Endothelial cell of umbilical vein (primary cell): Measurements from ENCODE around the gene KMT2C. TPM values are rescaled to one million over a fixed set of nuclear protein-coding genes. Genes with fewer than 3 reads are reported as not detected.
"Not testable (repeated sequence)": the region's sequence is repeated elsewhere in the genome, so short reads cannot be mapped to it uniquely, and the experiment has no call there.

Experiments used
- BruUV-seq: library from RNA; stranded (reverse); fragments of 400-500 nt; replicated peaks from 2 replicates; lab custom pipeline; 2021; lab: Mats Ljungman, UMichigan
- CTCF ChIA-PET: fragments of 300-600, 350-600 bp; sonication (Branson Sonifier 250); formaldehyde crosslinking; loops from one replicate; lab custom pipeline; 2021; ENCODE audit warnings: antibody characterized with exemption, inconsistent platforms; lab: Charles Lee
- POLR2A ChIA-PET: fragments of 300-600, 350-600 bp; sonication (Branson Sonifier 250); formaldehyde crosslinking; loops from one replicate; lab custom pipeline; 2021; ENCODE audit warnings: antibody characterized with exemption, inconsistent platforms; lab: Charles Lee
- DNase-seq: peaks from one replicate; pipeline ENCODE4 v3.0.0-alpha.2; 2011; ENCODE audit warnings: low read depth, low spot score
- FAIRE-seq: peaks from 2 replicates; lab custom pipeline; 2011; peaks lifted over from hg19 to GRCh38; lab: Jason Lieb, UNC
- H2AFZ ChIP-seq: 2 replicates; pipeline ENCODE4 v1.6.0; 2012; ENCODE audit warnings: low read depth, low read length, control low read depth, inconsistent platforms
- H3K27ac ChIP-seq: 2 replicates; pipeline ENCODE4 v1.5.1; 2011; ENCODE audit warnings: low read depth, mild to moderate bottlenecking, control low read depth, low read length, moderate library complexity; ENCODE audit not compliant: insufficient read depth
- H3K27me3 ChIP-seq, 2 experiments: 2 replicates each; pipeline versions ENCODE4 v1.6.0 to v1.6.1; 2011; ENCODE audit warnings: low read length in 2 of 2, mixed read lengths in 1 of 2; ENCODE audit not compliant: control insufficient read depth in 2 of 2, insufficient read depth in 2 of 2
- H3K36me3 ChIP-seq, 2 experiments: 2 replicates in 1 of 2; 3 replicates in 1 of 2; pipeline ENCODE4 v1.5.1; 2011; ENCODE audit warnings: low read length in 2 of 2, mild to moderate bottlenecking in 1 of 2, moderate library complexity in 1 of 2; ENCODE audit not compliant: control insufficient read depth in 2 of 2, insufficient read depth in 2 of 2; ENCODE audit errors: extremely low read depth in 1 of 2
- H3K4me1 ChIP-seq: 3 replicates; pipeline ENCODE4 v1.5.1; 2011; ENCODE audit warnings: mild to moderate bottlenecking, low read length; ENCODE audit not compliant: control insufficient read depth, insufficient read depth; ENCODE audit errors: extremely low read depth
- H3K4me2 ChIP-seq: 2 replicates; pipeline ENCODE4 v1.6.1; 2011; ENCODE audit warnings: low read length, control low read depth, mixed read lengths; ENCODE audit not compliant: insufficient read depth
- H3K4me3 ChIP-seq, 3 experiments: fragments of 200-600 bp in 1 of 3; sonication (generic), shearing (Covaris generic) in 1 of 3; replicated peaks in 1 of 3; 2 replicates each; pipeline ENCODE4 v1.5.1; 2011 to 2016; ENCODE audit warnings: control low read depth in 3 of 3, low read length in 3 of 3, mild to moderate bottlenecking in 2 of 3, inconsistent platforms in 1 of 3, low read depth in 1 of 3, moderate library complexity in 1 of 3; ENCODE audit not compliant: insufficient read depth in 1 of 3
- H3K79me2 ChIP-seq: 2 replicates; pipeline ENCODE4 v1.6.0; 2012; ENCODE audit warnings: low read length, inconsistent platforms; ENCODE audit not compliant: control insufficient read depth, insufficient read depth
- H3K9ac ChIP-seq: replicated peaks from 2 replicates; pipeline ENCODE3; 2011; ENCODE audit warnings: low read length, control low read depth; ENCODE audit not compliant: insufficient read depth; ENCODE audit errors: extremely low read depth
- H3K9me1 ChIP-seq: replicated peaks from 3 replicates; pipeline ENCODE4 v1.6.0; 2011; ENCODE audit warnings: mild to moderate bottlenecking, low read length; ENCODE audit not compliant: control insufficient read depth, insufficient read depth; ENCODE audit errors: extremely low read depth
- H3K9me3 ChIP-seq: replicated peaks from 2 replicates; pipeline ENCODE4 v1.5.1; 2012; ENCODE audit warnings: low read length, inconsistent platforms; ENCODE audit not compliant: control insufficient read depth, insufficient read depth
- H4K20me1 ChIP-seq: replicated peaks from 2 replicates; pipeline ENCODE3; 2011; ENCODE audit warnings: mild to moderate bottlenecking, low read length; ENCODE audit not compliant: control insufficient read depth, insufficient read depth; ENCODE audit errors: extremely low read depth
- FOS ChIP-seq: IDR thresholded peaks from 2 replicates; pipeline ENCODE4 v1.6.1; 2011; ENCODE audit warnings: mild to moderate bottlenecking, low read length, moderate library complexity, borderline replicate concordance; ENCODE audit not compliant: insufficient read depth
- GATA2 ChIP-seq: IDR thresholded peaks from 2 replicates; pipeline ENCODE4 v1.7.0; 2011; ENCODE audit warnings: low read depth, mild to moderate bottlenecking, moderate library complexity, mixed read lengths, low read length; ENCODE audit not compliant: insufficient read length, insufficient read depth
- dilution Hi-C: fragments of 300-500 bp; cut with MboI; formaldehyde crosslinking; loops from one replicate; pipeline ENCODE4 v1.15.0; 2019; ENCODE audit warnings: low sequenced_read_pairs; ENCODE audit not compliant: extremely low pct_ligation_motif_present
- intact Hi-C: fragments of 100-400 bp; cut with micrococcal nuclease; formaldehyde crosslinking; loops from one replicate; pipeline ENCODE4 v1.10.0; 2022
- polyA plus RNA-seq, 4 experiments: library from polyadenylated mRNA; depleted of rRNA in 3 of 4; stranded (reverse) in 3 of 4; unstranded in 1 of 4; fragments of >200 nt; gene quantifications; 2 replicates each; pipeline versions ENCODE4 v1.2.1 to v1.2.3, GENCODE V29; 2011 to 2012; ENCODE audit warnings: missing spikeins in 1 of 4
- total RNA-seq: library from RNA; stranded (reverse); gene quantifications from 2 replicates; pipeline ENCODE4 v1.2.3, GENCODE V29; 2021

Gene KMT2C
- total and polyA plus RNA-seq, 2 donors (not counting 3 experiments of a cell fraction or from before 2014, with no cell fraction given) = 8.0 to 53.7 TPM

GRCh38 chr7:152382244-152382643 is 53.6 kb downstream of the KMT2C start:
- Histone ChIP-seq H3K27me3 (no peaks in the 10 kb centered on the region), H3K27ac (no peak overlapping the region), H3K79me2 (peaks cover 54% of the 10 kb centered on the region), H4K20me1 (no peaks in the 10 kb centered on the region), H2AFZ (no peak overlapping the region), H3K36me3 (no peaks in the 10 kb centered on the region), H3K9me3 (peaks cover 2% of the 10 kb centered on the region), H3K9me1 (no peaks in the 10 kb centered on the region), H3K4me3 (peak overlapping the region in 1 of 3 experiments; percentile 11), H3K4me2 (no peak overlapping the region), H3K4me1 (peaks cover 6% of the 10 kb centered on the region), H3K9ac (no peak overlapping the region)
- TF ChIP-seq FOS (no peak), GATA2 (no peak)
- intact Hi-C loops (no loop called here), dilution Hi-C loops (no loop called here)
- FAIRE-seq (no peak), DNase-seq (no peak)
- BruUV-seq = no TSS peak
- ChIA-PET POLR2A (no interaction called here), CTCF (no interaction called here)

- H3K27me3 ChIP-seq, dilution Hi-C loops, H3K36me3 ChIP-seq, intact Hi-C loops, H3K9ac ChIP-seq, H3K4me3 ChIP-seq, H3K9me3 ChIP-seq, BruUV-seq, H3K27ac ChIP-seq, POLR2A ChIA-PET, H4K20me1 ChIP-seq, DNase-seq, H2AFZ ChIP-seq, H3K9me1 ChIP-seq, CTCF ChIA-PET, FAIRE-seq, H3K4me1 ChIP-seq, H3K4me2 ChIP-seq: not testable (repeated sequence)
- H3K79me2 ChIP-seq = peaks cover 59% of the 10 kb centered on the region
Measured at GRCh38 chr7:152380931-152381578, 54.7 kb downstream of the KMT2C start.

- H3K4me2 ChIP-seq, POLR2A ChIA-PET, CTCF ChIA-PET, H2AFZ ChIP-seq, H3K27me3 ChIP-seq, H3K27ac ChIP-seq, H3K4me1 ChIP-seq, FAIRE-seq, H3K4me3 ChIP-seq, H4K20me1 ChIP-seq, H3K9me1 ChIP-seq, H3K9me3 ChIP-seq, H3K36me3 ChIP-seq, H3K9ac ChIP-seq, BruUV-seq, intact Hi-C loops, DNase-seq, dilution Hi-C loops: not testable (repeated sequence)
- H3K79me2 ChIP-seq = peaks cover 66% of the 10 kb centered on the region
Measured at GRCh38 chr7:152378497-152378896, 57.3 kb downstream of the KMT2C start.
